Activated CD4-positive, alpha-beta T cell treated with anti-CD3 and anti-CD28 coated beads for 4 hours (primary cell): ENCODE results near the gene EVL.

Experiments used
- DNase-seq, 2 donors: peaks; one replicate each; pipeline ENCODE4 v3.0.0-alpha.2; 2020

The EVL gene

DNA sequence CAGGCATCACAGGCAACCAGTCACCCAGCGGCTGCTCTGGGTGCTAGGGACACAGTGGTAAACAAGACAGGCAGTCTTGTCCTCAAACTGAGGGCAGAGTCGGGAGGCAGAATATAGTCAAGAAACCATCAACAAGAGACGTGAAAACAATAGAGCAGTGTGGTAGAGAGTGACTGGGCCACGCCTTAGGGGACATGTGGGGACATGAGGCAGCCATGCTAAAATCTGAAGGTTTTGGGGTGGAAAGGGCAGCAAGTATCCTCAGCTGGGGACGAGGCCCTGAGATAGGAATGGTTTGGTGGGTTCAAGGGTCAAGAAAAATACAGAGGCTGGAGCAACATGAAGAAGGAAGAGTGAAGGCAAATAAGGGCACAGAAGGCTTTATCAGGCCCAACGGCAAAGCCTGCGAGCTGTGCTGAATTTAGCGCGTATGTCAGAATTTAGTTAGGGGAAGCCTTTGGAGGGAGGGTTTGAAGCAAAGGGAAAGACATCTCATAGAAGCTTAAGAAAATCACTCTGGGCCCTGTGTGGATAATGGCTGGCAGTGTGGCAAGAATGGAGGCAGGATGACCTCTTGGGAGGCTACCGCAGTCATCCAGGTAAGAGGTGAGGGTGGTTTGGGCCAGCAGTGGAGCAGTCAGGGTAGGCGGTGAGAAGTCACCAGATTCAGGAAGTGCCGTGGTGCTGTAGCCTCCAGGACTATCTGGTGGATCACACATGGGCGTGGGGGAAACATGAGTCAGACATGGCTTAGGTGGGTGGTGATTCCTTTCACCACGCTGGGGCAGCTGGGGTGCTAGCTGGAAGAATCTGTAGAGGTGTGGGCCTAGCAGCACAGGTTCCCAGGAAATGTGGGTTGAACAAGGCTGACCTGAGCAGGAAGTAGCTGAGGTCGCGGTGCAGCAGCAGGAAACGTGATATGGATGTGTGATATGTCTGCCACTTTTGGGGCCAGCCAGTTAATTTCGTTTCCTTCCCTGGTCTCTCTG, 3.0 kb downstream of the EVL start:
- peak; percentile 90 to 91 for DNase-seq

DNA sequence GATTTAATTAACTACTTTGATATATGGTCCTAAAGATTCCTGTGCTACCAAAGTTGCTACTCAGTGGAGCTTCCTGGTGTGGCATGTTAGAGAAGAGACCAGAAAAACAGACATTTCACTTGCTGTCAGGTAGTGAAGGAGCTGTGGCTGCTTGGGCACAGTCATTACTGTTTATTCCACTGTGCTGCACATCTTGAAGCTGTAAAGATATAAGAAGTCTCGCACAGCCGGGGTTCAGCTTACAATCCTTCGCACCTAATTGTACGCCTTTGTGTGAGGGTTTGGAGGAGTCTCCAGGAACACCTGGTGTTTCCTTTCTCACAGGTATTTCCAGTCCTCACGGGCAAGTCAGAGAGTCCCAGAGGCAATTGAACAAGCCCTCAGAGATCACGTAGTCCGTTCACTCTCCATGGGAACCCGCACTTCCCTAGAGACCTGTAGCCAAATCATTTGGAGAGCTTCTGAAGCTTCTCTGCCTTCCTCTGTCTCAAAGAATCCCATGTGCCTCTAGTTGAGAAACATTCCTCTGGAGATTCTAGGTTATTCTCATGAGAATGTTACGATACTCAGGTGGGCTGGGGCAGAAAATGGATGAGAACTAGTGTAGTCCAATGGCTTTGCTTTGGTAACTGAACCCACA, 4.1 kb downstream of the EVL start:
- no peak for DNase-seq

DNA sequence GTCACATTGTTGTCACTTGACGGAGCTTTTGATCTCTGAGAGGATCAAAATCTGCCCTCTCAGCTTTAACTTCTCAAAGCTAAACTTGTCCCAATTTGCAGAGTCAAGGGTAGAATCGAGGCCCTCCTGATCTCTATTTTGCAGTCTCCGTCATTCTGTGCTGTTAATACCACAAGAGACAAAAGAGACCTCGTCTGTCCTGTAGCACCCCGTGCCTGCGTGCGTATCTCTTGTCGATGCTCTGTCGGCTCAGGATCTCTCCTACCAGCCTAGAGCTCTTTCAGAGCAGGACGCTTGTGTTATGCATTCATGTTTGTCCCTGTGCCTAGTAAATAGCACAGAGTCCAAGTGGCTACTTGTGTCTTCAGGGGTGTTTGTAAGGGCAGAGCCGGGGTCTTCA, 5.1 kb downstream of the EVL start:
- no peak for DNase-seq

DNA sequence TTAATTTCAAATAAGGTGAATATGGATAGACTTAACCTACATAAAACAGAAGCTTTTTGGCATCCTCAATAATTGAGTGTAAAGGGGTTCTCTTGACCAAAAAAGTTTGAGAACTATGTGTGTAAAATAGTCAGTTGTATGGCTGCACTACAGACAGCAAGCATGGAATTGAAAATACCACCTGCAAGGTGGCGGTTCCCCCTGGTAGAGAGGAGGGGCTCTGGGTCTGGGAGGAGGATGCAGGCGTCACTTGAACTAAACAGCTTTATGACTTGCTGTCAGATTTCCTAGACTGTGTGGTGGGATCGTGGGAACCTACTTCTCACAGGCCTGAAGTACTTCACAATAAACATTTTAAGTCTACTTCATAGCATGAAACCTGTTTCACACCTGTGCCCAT, 6.3 kb downstream of the EVL start:
- no peak for DNase-seq

DNA sequence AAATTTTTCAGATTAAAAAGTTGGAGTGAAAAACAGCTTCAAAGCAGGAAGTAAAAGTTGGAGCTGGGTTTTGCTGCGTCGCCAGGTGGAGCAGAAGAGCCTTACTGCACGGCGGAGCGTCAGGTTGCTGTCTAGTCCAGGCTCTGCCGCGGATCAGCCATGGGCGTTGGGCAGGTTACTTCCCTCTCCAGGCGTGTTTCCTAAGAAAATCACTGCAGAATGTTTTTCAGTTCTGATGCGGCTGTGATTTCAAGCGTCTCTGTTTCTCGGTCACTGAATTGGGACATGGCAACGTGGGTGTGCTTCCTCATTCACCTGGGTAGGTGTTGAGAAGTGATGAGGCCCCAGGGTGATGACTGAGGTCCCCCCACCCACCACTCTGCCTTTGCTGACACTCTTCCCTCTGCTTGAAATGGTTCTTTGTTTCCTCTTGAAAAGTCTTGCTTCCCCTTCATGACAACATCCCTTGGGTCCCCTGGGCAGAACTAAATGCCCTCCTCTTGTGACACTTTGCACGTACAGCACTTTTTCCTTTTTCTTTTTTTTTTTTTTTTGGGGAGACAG, 7.6 kb downstream of the EVL start:
- peak; percentile 59 to 66 for DNase-seq

DNA sequence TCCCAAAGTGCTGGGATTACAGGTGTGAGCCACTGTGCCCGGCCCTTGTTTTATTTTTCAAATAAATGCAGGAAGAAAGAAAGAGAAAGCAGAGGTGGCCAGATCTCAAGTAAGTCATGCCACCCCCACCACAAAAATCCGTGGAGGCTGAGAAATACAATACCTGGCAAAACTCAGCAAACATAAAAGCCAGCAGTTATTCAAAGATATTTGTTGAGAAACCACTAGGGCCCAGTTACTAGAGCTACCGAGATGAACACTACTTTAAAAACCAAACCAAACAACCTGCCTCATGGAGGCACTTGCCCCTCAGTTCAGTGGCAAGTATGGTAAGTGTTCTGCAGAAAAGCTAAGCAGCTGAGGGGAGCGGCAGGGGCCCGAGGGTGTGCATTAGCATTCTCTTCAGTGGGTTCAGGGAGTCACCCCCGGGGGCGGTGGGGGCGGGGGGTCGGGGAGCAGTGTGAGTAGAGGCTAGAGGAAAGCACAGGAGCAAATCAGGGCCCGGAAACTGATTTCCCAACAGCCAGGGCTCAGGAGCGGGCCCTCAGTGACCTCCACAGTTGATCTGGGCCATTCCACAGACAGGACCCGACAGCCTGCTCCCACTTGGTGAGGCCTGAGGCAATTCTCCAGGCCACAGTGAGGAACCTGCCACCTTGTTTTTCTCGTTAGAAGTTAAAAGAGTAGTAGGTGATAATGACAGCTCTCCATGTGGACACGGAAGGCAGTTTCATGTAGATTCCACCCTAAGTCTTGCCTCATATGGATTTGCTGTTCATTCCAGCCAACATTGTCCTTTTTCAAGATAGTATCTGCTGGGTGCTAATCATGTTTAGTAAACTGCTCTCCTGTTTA, 8.6 kb downstream of the EVL start:
- peak in 1 of 2 donors; percentile 32 for DNase-seq

DNA sequence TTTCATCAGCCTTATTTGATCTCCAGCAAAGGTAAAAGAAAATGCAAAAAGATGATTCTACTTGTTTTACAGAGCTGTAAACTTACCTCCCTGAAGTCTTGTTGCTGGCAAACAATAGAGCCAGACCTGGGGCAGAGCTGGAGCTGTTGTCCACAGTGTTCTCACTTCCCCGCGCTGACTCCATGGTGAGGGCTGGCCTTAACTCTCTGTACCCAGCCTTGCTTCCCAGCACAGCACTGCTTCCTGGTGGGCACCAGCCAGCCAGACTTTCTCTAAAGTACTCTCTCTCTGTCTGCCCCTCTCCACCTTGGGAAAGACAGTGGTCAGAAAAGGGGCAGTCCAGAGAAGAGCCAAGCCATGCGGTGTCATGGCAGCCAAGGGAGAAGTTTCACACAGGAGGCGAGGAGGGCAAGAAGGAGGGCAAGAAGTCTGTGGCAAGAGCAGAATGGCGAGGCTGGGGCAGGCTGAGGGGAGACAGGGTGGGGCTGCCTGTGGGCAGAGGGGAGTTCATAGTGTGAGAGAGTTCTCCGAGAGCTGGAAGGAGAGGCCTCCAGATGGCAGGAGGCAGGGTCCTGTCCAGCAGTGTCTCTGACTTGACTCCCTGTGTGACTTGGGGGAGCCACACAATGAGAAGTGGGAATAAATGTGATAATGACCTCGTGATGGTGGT, 9.3 kb downstream of the EVL start:
- DNase-seq, result no peak

DNA sequence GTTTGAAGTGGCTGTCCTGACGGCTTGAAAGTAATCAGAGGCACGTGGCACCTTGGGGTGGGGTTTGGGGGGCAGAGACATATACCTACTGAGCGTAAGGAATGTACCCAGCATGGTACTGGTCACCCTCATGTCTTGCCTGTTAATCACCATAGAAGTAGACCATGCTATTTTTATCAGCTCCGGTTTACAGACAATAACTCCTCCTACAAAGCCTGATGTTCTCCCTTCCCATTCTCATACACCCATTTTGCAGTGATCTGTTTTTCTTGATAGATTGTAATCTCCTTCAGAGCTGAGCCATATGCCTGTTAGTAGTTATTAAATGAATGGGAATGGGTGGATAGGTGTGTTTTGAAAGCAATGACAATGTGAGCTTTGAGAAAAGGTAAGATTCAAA, 10.5 kb downstream of the EVL start:
- no peak for DNase-seq

DNA sequence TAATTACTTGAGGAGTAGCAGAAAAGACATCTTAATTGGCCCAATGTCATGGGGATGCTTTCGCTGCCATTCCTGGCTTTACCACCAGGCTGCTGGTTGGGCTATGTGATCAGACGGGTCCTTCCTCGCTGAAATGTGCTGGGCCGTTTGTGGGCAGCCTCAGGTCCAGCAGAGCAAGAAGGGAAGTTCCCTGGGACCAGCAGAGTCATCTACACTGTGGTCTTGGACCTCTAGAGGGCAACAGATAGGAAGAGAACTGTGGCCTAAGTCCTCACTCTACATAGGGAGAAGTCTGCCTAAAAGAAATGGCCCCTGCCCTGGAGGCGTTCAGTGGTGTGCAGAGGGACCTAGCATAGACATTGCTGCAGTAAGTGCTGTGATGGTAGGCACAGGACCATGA, 10.9 kb downstream of the EVL start:
- DNase-seq, result peak in 1 of 2 donors; percentile 33

DNA sequence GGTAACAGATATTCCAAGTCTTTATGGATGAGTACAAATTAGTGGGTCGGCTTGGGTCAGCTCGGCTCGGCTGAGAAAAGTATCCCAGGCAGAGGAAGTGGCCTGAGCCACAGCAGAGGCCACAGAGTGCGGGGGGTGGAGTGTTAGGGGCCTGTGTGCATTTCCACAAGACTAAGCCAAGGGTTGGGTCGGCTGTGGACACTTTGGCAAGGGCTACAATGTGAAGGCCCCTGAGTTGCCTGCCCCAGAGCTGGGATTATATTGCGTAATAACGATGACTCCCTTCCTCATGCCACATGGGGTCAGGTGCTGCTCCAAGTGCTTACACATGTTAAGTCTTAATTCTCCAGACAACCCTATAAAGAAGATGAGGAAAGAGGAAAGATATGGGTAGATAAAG, 11.4 kb downstream of the EVL start:
- DNase-seq, result no peak

DNA sequence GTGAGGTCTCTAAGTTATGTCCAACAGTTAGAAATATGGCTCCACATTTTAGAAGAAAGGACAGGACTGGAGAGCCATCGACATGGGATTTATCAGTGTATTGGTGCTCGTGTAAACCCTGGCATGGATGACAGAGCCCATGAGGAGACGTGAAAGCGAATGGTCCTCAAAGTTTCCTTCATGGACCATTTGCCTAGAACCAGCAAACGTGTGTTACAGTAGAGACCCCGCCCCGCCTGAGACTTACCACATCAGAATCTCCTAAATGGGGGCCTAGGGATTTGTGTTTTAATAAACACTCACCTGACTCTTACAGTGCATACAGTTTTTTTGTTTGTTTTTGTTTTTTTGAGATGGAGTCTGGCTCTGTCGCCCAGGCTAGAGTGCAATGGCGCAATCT, 12.2 kb downstream of the EVL start:
- DNase-seq, result no peak

DNA sequence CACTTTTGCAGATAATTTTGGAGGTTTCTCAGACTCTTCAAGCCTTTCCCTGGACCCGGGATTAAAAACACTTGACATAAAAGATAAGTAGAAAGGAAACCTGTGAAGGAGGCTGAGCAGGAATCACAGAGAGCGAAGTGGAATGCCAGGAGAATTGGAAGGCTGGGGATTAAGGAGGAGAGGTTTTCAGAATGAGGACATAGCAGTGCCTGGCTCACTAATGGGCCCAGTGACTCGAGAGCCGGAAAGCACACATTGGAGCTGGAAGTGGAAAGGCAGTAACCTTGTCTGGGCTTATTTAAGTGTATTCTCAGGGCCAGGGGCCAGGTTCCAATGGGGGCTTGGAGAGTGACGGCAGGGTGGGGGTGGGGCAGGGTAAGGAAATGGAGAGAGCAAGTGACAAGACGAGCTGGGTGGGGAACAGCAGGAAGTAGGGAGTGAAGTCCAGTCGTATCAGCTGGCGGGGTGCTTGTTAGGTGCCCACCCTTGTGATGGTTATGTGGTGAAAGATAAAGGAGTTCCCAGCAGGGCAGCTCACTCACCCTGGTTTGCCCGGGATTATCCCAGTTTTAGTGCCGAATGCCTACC, 13.1 kb downstream of the EVL start:
- no peak for DNase-seq

DNA sequence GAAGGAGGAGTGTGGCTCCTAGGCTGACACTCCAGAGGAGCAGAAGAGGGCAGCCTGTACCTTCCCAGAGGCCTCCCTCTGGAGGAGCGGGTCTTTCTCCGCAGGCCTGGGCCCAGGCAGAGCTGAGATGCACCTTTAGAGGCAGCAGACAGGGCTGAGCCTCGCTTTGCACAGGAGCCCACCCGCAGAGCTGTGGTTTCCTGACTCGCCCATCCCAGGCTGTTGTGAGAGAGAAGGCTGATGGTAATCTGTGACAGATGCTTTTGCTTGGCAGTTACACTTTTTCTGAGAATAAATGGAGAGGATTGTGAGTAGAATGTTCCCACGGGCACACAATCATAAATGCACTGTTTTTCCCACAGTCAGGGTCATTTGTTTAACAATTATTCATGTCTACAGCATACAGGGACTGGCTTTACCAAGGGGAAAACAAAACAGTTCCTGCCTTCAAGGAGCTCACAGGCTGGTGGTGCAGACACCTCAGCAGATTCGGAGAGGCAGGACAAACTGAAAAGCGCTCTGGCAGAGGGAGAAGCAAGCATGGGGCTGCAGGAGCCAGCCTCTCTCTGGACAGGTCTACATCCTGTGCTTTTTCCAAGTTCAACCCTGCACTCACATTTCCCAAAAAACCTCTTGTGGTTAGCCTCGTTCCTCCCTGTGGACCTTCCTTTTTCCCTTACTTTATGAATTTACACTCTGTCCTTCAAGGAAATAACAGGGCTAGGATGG, 13.9 kb downstream of the EVL start:
- DNase-seq, result peak; percentile 72 to 75

DNA sequence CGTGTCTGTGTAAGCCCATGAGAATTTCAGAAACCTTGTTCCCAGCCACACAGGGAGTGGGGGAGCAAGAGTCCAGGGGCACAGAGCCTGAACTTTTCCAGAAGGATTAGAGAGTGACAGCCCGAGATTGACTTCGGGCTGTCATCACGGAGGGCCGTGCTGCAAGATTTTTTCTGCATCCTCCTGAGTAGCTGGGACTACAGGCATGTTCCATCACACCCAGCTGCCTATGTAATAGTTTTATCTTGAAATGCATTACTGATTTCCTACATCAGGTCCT, 14.4 kb downstream of the EVL start:
- no peak for DNase-seq

DNA sequence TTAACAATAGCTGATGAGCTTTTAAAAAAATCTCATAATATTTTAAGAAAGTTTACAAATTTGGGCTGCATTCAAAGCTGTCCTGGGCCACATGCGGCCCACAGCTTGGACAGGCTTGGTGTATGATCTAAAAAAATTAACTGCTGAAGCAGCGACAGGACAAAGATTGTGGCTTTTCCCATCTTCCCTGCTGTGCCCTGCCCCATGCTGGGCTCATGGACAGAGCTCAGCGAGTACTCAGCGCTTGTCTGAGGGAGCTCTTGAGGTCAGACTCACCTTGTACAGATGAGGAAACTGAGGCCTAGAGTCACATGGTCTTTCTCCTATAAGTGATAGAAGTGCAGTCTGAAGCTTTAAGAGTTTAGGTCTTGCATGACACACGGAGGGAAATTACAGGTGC, 15.0 kb downstream of the EVL start:
- DNase-seq, result no peak

DNA sequence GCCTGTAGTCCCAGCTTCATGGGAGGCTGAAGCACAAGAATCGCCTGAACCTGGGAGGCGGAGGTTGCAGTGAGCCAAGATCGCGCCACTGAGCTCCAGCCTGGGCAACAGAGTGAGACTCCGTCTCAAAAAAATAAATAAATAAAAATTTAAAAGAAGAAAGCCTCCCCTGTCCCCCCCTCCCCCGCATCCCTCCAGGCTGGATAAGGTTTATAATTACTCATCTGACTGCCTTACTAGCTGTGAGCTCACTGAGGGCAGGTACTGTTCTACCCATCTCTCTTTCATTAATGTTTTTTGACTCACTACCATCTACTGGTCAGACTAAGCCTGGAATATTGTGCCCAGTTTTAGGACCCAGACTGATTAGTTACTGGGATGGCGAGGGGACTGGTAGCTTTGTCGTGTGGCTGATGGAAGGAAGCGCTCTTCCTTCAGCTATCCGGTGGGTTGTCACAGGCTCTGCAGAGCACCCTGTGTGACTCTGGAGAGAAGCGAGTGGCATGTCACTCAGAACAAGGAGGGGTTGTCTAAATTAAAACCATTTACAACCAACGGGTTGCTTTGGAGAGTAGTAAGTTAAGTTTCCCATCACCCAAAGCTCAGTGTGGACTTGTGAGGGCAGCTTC, 16.9 kb downstream of the EVL start:
- peak; percentile 44 to 45 for DNase-seq

DNA sequence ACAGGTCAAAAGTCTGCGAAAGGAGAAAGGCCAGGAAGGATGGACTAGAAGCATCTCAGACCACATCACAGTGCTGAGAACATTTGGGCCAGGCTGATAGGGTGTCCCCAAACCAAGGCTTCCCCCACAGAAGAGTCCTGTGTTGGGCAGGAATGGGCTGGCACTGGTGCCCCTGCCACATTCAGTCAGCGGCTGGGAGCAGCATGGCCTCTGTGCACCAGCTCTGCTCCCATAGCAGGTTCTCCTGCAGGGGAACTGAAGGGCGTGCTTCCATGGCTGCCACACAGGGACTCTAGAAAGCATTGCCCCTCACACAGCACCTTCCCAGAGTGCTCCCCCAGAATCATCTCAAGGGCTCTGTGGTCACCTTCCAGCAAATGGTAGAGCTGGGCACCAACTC, 17.5 kb downstream of the EVL start:
- no peak for DNase-seq

DNA sequence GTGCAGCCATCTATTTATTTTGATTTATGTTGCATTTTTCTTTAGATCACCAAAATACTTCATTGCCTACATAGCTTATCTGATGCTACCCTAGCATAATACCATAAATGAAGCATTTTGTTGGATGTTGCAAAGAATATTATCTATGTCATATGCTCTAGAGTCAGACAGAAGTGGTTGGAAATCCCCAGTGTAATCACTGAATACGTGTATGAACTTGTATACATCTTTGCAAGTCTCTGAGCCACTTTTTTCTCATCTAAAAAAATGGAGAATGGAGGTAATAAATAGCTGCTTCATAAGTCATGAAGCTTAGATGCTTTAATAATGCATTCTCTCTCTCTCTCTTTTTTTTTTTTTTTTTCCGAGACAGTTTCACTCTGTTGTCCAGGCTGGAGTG, 18.5 kb downstream of the EVL start:
- no peak for DNase-seq

DNA sequence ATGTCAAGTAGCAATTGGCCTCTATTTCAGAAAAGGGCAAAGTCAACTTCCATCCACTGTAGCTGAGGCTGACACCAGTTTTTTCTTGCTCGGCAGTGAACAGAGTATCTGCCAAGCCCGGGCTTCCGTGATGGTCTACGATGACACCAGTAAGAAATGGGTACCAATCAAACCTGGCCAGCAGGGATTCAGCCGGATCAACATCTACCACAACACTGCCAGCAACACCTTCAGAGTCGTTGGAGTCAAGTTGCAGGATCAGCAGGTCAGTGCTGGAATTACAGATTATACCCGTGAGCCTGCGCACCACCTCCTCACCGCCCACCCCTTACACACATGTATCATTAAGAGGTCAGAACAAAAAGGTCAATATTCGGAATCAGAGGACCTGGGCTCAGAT, 19.4 kb downstream of the EVL start:
- DNase-seq, result no peak

DNA sequence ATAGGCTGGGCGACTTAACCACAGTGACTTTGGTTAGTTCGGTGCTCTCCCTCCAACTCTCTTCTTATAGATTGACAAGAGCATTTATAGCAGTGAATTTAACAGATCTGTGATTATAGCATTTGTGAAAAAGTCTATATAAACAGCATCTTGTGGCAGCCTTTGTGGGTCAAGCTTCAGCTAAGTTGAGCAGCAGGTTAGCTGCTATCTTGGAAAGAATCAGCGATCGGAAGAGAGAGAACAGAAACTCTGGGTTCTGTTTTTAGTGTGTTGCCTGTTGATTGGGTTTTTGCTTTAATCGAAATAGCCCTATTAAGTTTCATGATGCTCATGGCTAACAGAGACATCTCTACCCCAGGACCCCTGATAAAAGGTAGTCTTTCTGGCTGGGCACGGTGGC, 20.2 kb downstream of the EVL start:
- DNase-seq, result no peak

DNA sequence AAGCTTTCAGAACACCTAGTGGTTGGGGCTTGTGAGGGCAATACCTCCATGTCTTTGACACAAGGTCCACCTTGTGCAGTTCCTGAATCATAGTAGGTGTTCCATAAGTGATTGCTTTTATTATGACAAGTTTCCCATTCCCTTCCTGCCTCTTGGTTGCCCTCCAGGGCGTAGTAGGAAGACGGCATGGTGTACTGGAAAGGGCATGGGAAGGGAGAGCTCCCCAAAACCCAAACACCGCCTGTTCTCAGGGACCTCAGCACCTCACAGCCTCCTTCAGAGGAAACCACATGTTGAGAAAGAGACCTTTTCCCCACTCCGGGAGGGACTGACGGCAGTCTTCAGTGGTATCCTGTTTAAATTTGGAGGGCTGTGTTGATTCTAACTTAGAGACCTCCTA, 21.1 kb downstream of the EVL start:
- no peak for DNase-seq
